Measurements from ENCODE around the gene PKDCC.

GRCh38 chr2:42029171-42029570 is 18.6 kb upstream of the PKDCC start:
- TF ChIP-seq CTCF (IDR thresholded peaks at IDR 0.05 in 4 of 5, conservative IDR thresholded peaks at IDR 0.05 in 1 of 5) (no peak), POLR2A (IDR thresholded peaks at IDR 0.05) (no peak)
